ENCODE measurements around the gene FBF1. TPM values are rescaled to one million over a fixed set of nuclear protein-coding genes. Genes with fewer than 3 reads are reported as not detected.

Gene FBF1
- total RNA-seq, 2 donors from 2014 or later = 3.8 to 6.3 TPM

- Histone ChIP-seq H3K36me3 (no peaks in the 10 kb centered on the region), H3K27ac (peak overlapping the region; percentile 31 to 57), H3K4me1 (peaks cover 0 to 34% of the 10 kb centered on the region in 2 donors), H3K4me3 (no peak overlapping the region), H3K9me3 (no peaks in the 10 kb centered on the region), H3K27me3 (no peaks in the 10 kb centered on the region)
- peak; percentile 75 for DNase-seq (ENCODE audit: low spot score)
- no peak for TF ChIP-seq CTCF (IDR thresholded peaks at IDR 0.05)
Observed at GRCh38 chr17:75908201-75908600, 32.6 kb downstream of the FBF1 start.

- no peak for TF ChIP-seq CTCF (IDR thresholded peaks at IDR 0.05)
- DNase-seq (ENCODE audit: low spot score) = no peak
- H3K27ac ChIP-seq = no peak overlapping the region
Observed at GRCh38 chr17:75906143-75906884, 34.5 kb downstream of the FBF1 start.

GRCh38 chr17:75904749-75905521, 35.9 kb downstream of the FBF1 start, which contains the start of gene MRPL38:
TSS of gene MRPL38 (minus strand) at chr17:75904884. CDS start at chr17:75904875, 9 bp downstream.
- Histone ChIP-seq H3K36me3 (peaks cover 20% of the 10 kb centered on the region), H3K4me1 (peaks cover 0 to 26% of the 10 kb centered on the region in 2 donors), H3K27ac (peak within 1 kb of the TSS; percentile 89 to 90), H3K9me3 (no peaks in the 10 kb centered on the region), H3K4me3 (peak within 1 kb of the TSS; percentile 75 to 89), H3K27me3 (no peaks in the 10 kb centered on the region)
- TF ChIP-seq CTCF (IDR thresholded peaks at IDR 0.05) = peak; percentile 98 to 99
- peak; percentile 88 for DNase-seq (ENCODE audit: low spot score)

More at GRCh38 chr17:75906143-75906884, 34.5 kb downstream of the FBF1 start:
- Histone ChIP-seq H3K27me3 (no peaks in the 10 kb centered on the region), H3K36me3 (peaks cover 7% of the 10 kb centered on the region), H3K9me3 (no peaks in the 10 kb centered on the region), H3K4me3 (no peak overlapping the region), H3K4me1 (peaks cover 0 to 34% of the 10 kb centered on the region in 2 donors)

GRCh38 chr17:75902406-75902805, 38.4 kb downstream of the FBF1 start:
- no peak for DNase-seq (ENCODE audit: low spot score)
- no peak for TF ChIP-seq CTCF (IDR thresholded peaks at IDR 0.05)
- no peak overlapping the region for H3K27ac ChIP-seq
- peaks cover 0 to 20% of the 10 kb centered on the region in 2 donors for H3K4me1 ChIP-seq
- H3K9me3 ChIP-seq = no peaks in the 10 kb centered on the region
- peaks cover 39% of the 10 kb centered on the region for H3K36me3 ChIP-seq
- H3K4me3 ChIP-seq = no peak overlapping the region
- H3K27me3 ChIP-seq = no peaks in the 10 kb centered on the region

- no peak for DNase-seq (ENCODE audit: low spot score)
- H3K4me3 ChIP-seq = no peak overlapping the region
- H3K36me3 ChIP-seq = peaks cover 39% of the 10 kb centered on the region
- no peaks in the 10 kb centered on the region for H3K27me3 ChIP-seq
- TF ChIP-seq CTCF (IDR thresholded peaks at IDR 0.05) = no peak
- H3K9me3 ChIP-seq = no peaks in the 10 kb centered on the region
- H3K4me1 ChIP-seq = peaks cover 0 to 27% of the 10 kb centered on the region in 2 donors
- H3K27ac ChIP-seq = no peak overlapping the region
Observed at GRCh38 chr17:75901727-75902126, 39.1 kb downstream of the FBF1 start.

Data from right atrium auricular region (tissue), 2 donors.